ENCODE measurements around the gene DAAM2. TPM values are rescaled to one million over a fixed set of nuclear protein-coding genes. Genes with fewer than 3 reads are reported as not detected.

Gene DAAM2
- total RNA-seq, 1 donor from 2014 or later: 22.1 TPM

- intact Hi-C loops (cut with DNase I): no loop called here
- Histone ChIP-seq H3K36me3 (no peaks in the 10 kb centered on the region), H3K9me3 (no peaks in the 10 kb centered on the region), H3K27me3 (no peaks in the 10 kb centered on the region), H3K4me1 (peaks cover 65% of the 10 kb centered on the region), H3K27ac (peak overlapping the region; percentile 85), H3K4me3 (no peak overlapping the region)
- TF ChIP-seq POLR2AphosphoS5 (IDR thresholded peaks at IDR 0.05; ENCODE audit: insufficient read depth in 1 of 2, low read depth in 1 of 2) (peak in 1 of 2 donors; percentile 53), POLR2A (IDR thresholded peaks at IDR 0.05) (no peak)
- peak in 1 of 2 donors; percentile 91 for DNase-seq (ENCODE audit: extremely low spot score in 2 of 2)
These were observed 31.0 kb downstream of the DAAM2 start for GRCh38 chr6:39822846-39823815.

GRCh38 chr6:39824030-39824926, 32.1 kb downstream of the DAAM2 start:
- H3K4me3 ChIP-seq: no peak overlapping the region
- no peaks in the 10 kb centered on the region for H3K9me3 ChIP-seq
- peak overlapping the region; percentile 54 for H3K27ac ChIP-seq
- no peak for TF ChIP-seq POLR2AphosphoS5 (IDR thresholded peaks at IDR 0.05; ENCODE audit: insufficient read depth in 1 of 2, low read depth in 1 of 2)
- TF ChIP-seq CTCF (IDR thresholded peaks at IDR 0.05): no peak
- no peak for TF ChIP-seq POLR2A (IDR thresholded peaks at IDR 0.05)
- no peak for DNase-seq (ENCODE audit: extremely low spot score in 2 of 2)
- intact Hi-C loops (cut with DNase I): no loop called here
- H3K36me3 ChIP-seq: no peaks in the 10 kb centered on the region
- no peaks in the 10 kb centered on the region for H3K27me3 ChIP-seq
- H3K4me1 ChIP-seq: peaks cover 58% of the 10 kb centered on the region

- intact Hi-C loops (cut with DNase I): no loop called here
- TF ChIP-seq CTCF (IDR thresholded peaks at IDR 0.05): no peak
- no peak for TF ChIP-seq POLR2AphosphoS5 (IDR thresholded peaks at IDR 0.05; ENCODE audit: insufficient read depth in 1 of 2, low read depth in 1 of 2)
- TF ChIP-seq POLR2A (IDR thresholded peaks at IDR 0.05): no peak
- DNase-seq (ENCODE audit: extremely low spot score in 2 of 2): no peak
- Histone ChIP-seq H3K36me3 (no peaks in the 10 kb centered on the region), H3K27me3 (no peaks in the 10 kb centered on the region), H3K27ac (no peak overlapping the region), H3K9me3 (no peaks in the 10 kb centered on the region), H3K4me3 (no peak overlapping the region), H3K4me1 (peaks cover 12% of the 10 kb centered on the region)
These were observed 37.2 kb downstream of the DAAM2 start for GRCh38 chr6:39829331-39829730.

GRCh38 chr6:39830444-39830843, 38.3 kb downstream of the DAAM2 start:
- intact Hi-C loops (cut with DNase I): no loop called here
- Histone ChIP-seq H3K9me3 (no peaks in the 10 kb centered on the region), H3K27ac (no peak overlapping the region), H3K4me3 (no peak overlapping the region), H3K4me1 (peaks cover 6% of the 10 kb centered on the region), H3K36me3 (no peaks in the 10 kb centered on the region), H3K27me3 (no peaks in the 10 kb centered on the region)
- TF ChIP-seq POLR2AphosphoS5 (IDR thresholded peaks at IDR 0.05; ENCODE audit: insufficient read depth in 1 of 2, low read depth in 1 of 2) (no peak), CTCF (IDR thresholded peaks at IDR 0.05) (no peak), POLR2A (IDR thresholded peaks at IDR 0.05) (no peak)
- DNase-seq (ENCODE audit: extremely low spot score in 2 of 2): no peak

- no peaks in the 10 kb centered on the region for H3K36me3 ChIP-seq
- intact Hi-C loops (cut with DNase I): no loop called here
- DNase-seq (ENCODE audit: extremely low spot score in 2 of 2): no peak
- no peak overlapping the region for H3K4me3 ChIP-seq
- no peak overlapping the region for H3K27ac ChIP-seq
- peaks cover 15% of the 10 kb centered on the region for H3K4me1 ChIP-seq
- no peaks in the 10 kb centered on the region for H3K27me3 ChIP-seq
- no peak for TF ChIP-seq CTCF (IDR thresholded peaks at IDR 0.05)
- no peak for TF ChIP-seq POLR2A (IDR thresholded peaks at IDR 0.05)
- no peak for TF ChIP-seq POLR2AphosphoS5 (IDR thresholded peaks at IDR 0.05; ENCODE audit: insufficient read depth in 1 of 2, low read depth in 1 of 2)
- no peaks in the 10 kb centered on the region for H3K9me3 ChIP-seq
These were observed 39.5 kb downstream of the DAAM2 start for GRCh38 chr6:39831701-39832100.

All from vagina (tissue), 2 donors.